RCC 7860 (cell line): ENCODE data around the gene NEK7.
A peak's percentile ranks its signal among the peaks of the same experiment; 100 is the strongest.

Experiments
- DNase-seq: peaks from one replicate; pipeline ENCODE4 v3.0.0-alpha.2; 2015; ENCODE audit warnings: low spot score
- FAIRE-seq: peaks from 2 replicates; lab custom pipeline; 2012; peaks lifted over from hg19 to GRCh38; lab: Jason Lieb, UNC

NEK7 gene

GRCh38 chr1:198253259-198253658 lies 96.5 kb downstream of the NEK7 start:
- DNase-seq (no peak), FAIRE-seq (no peak)

GRCh38 chr1:198253668-198254067 lies 96.9 kb downstream of the NEK7 start:
- DNase-seq (peak; percentile 55), FAIRE-seq (peak; percentile 65)

GRCh38 chr1:198254521-198254920 lies 97.7 kb downstream of the NEK7 start:
- DNase-seq (no peak), FAIRE-seq (no peak)

- DNase-seq (no peak), FAIRE-seq (no peak)
Observed at GRCh38 chr1:198254948-198255347, 98.2 kb downstream of the NEK7 start.

- FAIRE-seq, result no peak
- DNase-seq, result no peak
Observed at GRCh38 chr1:198255784-198256183, 99.0 kb downstream of the NEK7 start.

GRCh38 chr1:198258491-198258890 lies 101.7 kb downstream of the NEK7 start:
- FAIRE-seq, result peak; percentile 93
- DNase-seq, result peak; percentile 80

- DNase-seq (no peak), FAIRE-seq (no peak)
Observed at GRCh38 chr1:198259333-198260074, 102.7 kb downstream of the NEK7 start.

GRCh38 chr1:198261886-198262285 lies 105.1 kb downstream of the NEK7 start:
- peak; percentile 69 for DNase-seq
- FAIRE-seq, result peak; percentile 91

- FAIRE-seq (no peak), DNase-seq (no peak)
Observed at GRCh38 chr1:198263186-198263585, 106.4 kb downstream of the NEK7 start.

GRCh38 chr1:198264282-198264681 lies 107.5 kb downstream of the NEK7 start:
- DNase-seq, result no peak
- no peak for FAIRE-seq

- no peak for FAIRE-seq
- DNase-seq, result peak; percentile 13
Observed at GRCh38 chr1:198265073-198265661, 108.4 kb downstream of the NEK7 start.

- FAIRE-seq, result no peak
- no peak for DNase-seq
Observed at GRCh38 chr1:198267056-198267455, 110.3 kb downstream of the NEK7 start.

GRCh38 chr1:198267921-198268320 lies 111.1 kb downstream of the NEK7 start:
- peak; percentile 44 for DNase-seq
- FAIRE-seq, result peak; percentile 60

GRCh38 chr1:198268784-198269645 lies 112.2 kb downstream of the NEK7 start:
- DNase-seq (no peak), FAIRE-seq (peak; percentile 49)

- FAIRE-seq (no peak), DNase-seq (no peak)
Observed at GRCh38 chr1:198269646-198269940, 112.8 kb downstream of the NEK7 start.

GRCh38 chr1:198270273-198270828 lies 113.6 kb downstream of the NEK7 start:
- FAIRE-seq (no peak), DNase-seq (no peak)

GRCh38 chr1:198271467-198271866 lies 114.7 kb downstream of the NEK7 start:
- no peak for FAIRE-seq
- no peak for DNase-seq

- DNase-seq, result no peak
- no peak for FAIRE-seq
Observed at GRCh38 chr1:198272492-198272891, 115.7 kb downstream of the NEK7 start.

- no peak for DNase-seq
Observed at GRCh38 chr1:198273748-198274295, 117.0 kb downstream of the NEK7 start.

GRCh38 chr1:198275597-198275996 lies 118.8 kb downstream of the NEK7 start:
- FAIRE-seq (no peak), DNase-seq (no peak)

More at GRCh38 chr1:198273748-198274295, 117.0 kb downstream of the NEK7 start:
- FAIRE-seq, result no peak

- no peak for DNase-seq
- FAIRE-seq, result no peak
Observed at GRCh38 chr1:198276241-198276640, 119.4 kb downstream of the NEK7 start.
